ENCODE results near the gene CRIP3.

DNA sequence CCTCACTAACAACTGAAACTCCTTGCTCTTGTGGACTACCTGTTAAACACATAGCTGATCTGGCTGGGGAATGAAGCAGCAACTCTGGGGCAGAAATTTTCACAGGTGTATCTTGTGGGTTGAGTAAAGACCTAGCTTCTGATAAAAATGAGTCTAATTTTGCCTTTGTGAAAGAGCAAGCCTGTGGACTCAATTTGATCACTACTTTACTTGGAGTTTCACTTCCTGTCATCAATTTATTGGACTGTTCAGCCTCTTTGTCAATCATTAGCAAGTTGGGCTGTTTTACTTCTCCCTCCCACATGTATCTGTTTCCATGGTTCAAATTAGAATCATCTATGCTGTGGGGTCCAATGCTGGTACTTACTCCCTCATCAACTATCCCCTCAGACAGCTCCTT lies 29.6 kb upstream of the CRIP3 start:
- TF ChIP-seq, protein P1, sequence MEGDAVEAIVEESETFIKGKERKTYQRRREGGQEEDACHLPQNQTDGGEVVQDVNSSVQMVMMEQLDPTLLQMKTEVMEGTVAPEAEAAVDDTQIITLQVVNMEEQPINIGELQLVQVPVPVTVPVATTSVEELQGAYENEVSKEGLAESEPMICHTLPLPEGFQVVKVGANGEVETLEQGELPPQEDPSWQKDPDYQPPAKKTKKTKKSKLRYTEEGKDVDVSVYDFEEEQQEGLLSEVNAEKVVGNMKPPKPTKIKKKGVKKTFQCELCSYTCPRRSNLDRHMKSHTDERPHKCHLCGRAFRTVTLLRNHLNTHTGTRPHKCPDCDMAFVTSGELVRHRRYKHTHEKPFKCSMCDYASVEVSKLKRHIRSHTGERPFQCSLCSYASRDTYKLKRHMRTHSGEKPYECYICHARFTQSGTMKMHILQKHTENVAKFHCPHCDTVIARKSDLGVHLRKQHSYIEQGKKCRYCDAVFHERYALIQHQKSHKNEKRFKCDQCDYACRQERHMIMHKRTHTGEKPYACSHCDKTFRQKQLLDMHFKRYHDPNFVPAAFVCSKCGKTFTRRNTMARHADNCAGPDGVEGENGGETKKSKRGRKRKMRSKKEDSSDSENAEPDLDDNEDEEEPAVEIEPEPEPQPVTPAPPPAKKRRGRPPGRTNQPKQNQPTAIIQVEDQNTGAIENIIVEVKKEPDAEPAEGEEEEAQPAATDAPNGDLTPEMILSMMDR (IDR thresholded peaks at IDR 0.05), result no peak
- TF ChIP-seq POLR2AphosphoS5 (IDR thresholded peaks at IDR 0.05) (no peak), POLR2A (IDR thresholded peaks at IDR 0.05; ENCODE audit: low read depth) (no peak)

Measured in esophagus muscularis mucosa (tissue), 3 donors.